ENCODE measurements around the gene TMEM169.

The TMEM169 gene, protein sequence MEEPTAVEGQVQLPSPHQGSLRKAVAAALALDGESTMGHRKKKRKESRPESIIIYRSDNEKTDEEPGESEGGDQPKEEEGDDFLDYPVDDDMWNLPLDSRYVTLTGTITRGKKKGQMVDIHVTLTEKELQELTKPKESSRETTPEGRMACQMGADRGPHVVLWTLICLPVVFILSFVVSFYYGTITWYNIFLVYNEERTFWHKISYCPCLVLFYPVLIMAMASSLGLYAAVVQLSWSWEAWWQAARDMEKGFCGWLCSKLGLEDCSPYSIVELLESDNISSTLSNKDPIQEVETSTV

DNA sequence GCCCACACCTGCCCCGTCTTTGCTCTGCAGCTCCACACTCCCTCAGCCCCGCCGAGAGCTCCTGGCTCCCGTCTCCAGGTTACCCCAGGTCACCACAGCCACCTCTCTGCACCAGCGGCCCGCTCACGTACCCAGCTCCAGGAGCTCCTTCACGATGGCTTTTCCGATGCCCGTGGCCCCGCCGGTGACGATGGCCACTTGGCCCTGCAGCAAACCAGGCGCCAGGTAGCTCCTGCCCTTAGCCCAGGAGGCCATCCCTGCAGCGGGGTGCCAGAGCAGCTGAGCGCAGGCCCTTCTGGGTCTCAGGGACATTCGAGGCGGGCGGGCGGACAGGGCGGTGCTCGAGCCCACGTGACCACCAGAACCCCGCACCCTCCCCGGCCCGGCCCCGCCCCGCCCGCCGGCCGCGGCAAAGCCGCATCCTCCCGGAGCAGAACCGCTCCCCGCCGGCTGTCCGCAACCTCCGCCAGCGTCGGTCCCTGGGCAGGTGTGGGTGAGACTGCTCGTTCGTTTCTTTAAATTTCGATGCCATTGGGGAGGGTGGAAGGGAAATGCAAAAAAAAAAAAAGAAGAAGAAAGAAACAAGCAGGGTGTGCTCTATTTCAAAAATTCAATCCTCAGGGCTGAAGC lies at the start of gene TMEM169, which contains the start of gene PECR:
TMEM169 (plus strand) TSS at position 433 of the 630 bp plus-strand sequence. CDS start 14,045 bp downstream, outside the sequence.
PECR (minus strand) TSS at position 323 of the 630 bp plus-strand sequence; CDS start at position 255, 68 bp downstream.
- H3K27ac ChIP-seq: no peak within 1 kb of the TSS
- no peak for DNase-seq (ENCODE audit: low read depth, low spot score)

DNA sequence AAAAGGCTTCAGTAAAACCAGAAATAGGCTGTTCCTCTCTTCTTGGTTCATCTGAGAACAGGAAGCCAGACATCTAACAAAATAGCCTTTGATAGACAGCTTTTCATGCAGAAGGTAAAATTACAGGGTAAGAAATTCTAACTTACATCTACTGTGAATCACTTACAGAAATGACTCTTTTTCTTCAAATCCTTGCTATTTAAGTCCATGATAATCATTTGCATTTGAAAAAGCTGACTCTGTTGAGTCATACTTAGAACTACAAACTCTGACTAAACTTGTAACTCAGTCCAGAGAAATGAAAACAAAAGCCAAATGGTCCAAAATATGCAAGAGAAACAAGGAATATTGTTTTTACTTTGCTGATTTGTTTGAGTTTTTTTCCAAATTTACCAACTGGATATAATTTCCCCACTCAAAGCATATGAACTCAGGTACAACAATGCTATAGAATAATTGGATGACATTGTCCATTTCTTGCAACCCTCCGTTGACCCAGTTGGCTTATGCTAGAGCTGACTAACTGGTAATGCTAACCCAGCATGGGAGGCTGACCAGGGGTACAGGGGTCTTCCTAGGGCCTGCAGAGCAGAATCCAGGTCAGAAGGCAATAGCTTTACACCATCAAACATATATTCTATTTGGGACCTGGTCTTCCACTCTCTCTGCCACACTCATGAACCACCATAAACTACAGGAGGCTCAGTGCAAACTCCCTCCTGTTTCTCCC lies 49.6 kb upstream of the TMEM169 start:
- no peak for DNase-seq (ENCODE audit: low read depth, low spot score)
- no peak overlapping the region for H3K27ac ChIP-seq

DNA sequence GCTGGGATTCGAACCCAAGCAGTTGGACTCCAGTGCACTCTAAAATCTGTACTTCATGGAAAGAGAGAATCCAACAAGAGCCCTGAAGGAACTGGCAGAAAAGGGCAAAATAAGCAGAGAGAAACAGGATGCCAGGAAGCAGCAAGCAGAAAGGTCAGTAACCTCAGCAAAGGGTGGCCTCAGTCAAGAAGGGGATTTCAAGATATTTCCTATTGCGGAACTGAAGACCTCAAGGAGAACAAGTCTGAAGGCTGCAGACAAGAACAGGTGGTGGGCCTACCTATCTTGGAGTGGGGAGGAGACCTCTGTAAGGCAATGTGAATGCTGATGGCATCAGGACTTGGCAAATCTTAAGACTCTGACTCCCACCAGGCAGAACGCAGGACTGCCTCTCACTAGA lies 48.3 kb upstream of the TMEM169 start:
- no peak for DNase-seq (ENCODE audit: low read depth, low spot score)
- no peak overlapping the region for H3K27ac ChIP-seq

DNA sequence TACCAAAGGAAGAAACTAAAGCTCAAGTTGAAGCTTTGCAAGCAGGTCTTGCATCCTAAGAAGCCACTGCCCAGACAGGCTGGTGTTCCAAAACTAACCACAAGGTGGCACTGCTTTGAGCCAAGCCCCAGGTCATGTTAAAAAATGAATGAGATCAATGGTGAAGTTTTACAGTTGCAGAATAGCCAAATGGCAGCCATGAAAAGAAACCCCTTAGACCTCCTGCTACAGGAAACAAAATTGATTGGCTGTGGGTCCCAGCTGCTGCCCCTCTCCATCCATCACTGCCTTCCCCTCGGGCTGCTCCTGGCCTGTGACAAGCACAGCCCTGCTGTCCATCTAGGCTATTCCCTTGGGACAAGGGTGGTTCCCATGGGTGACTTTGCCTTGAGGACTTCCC lies 47.7 kb upstream of the TMEM169 start:
- DNase-seq (ENCODE audit: low read depth, low spot score): no peak

DNA sequence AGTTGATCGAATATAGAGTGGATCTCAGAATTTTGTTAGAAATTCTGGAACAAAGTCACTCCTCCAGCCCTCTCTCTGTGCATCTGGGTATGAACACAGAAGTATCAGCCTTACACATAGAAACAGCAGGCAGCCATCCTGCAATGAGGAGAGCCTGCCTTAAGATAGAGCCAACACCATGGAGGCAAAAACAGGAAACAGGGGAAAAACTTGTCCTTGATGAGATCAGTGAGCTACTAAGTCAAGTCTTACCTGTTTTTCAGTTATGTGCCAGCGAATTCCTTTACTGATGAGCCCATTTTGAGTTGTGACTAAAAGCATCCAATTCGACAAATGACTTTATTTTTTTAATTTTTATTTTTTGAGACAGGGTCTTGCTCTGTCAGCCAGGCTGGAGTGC lies 41.8 kb upstream of the TMEM169 start:
- no peak for DNase-seq (ENCODE audit: low read depth, low spot score)
- no peak overlapping the region for H3K27ac ChIP-seq

More for the DNA sequence above, 47.7 kb upstream of the TMEM169 start:
- no peak overlapping the region for H3K27ac ChIP-seq

DNA sequence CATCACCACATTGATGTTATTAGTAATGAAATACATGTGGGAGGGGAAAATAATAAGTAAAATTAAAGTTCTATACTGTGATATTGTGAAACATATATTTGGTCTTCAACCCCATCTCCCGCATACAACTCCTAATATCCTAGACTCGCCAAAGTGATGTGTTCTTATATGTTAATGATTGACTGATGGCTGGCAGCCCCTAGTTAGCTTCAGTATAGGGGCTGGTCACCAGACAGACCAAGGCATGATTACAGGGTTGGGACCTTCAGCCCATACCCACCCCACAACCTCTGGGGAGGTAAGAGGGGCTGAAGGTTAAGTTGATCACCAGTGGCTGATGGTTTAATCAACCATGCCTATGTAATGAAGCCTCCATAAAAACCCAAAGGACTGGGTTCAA lies 40.3 kb upstream of the TMEM169 start:
- no peak overlapping the region for H3K27ac ChIP-seq
- no peak for DNase-seq (ENCODE audit: low read depth, low spot score)

DNA sequence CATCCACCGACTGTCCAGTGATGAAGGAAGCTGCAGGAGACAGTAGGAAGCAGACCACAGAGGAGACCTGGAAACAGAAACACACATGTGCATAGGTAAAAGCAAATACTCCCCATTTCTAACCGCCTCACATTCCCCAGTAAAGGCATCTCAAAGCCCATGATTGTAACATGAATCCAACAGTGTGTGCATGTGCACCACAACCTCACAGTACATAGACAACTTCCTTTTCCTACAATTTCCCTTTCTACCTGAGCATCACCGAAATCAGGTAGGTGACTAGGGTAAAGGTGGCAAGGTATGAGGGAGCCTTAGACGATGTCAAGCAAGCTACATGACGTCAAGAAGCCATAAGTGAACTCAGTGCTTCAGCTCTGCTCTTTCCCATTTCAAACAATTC lies 37.8 kb upstream of the TMEM169 start:
- no peak overlapping the region for H3K27ac ChIP-seq
- DNase-seq (ENCODE audit: low read depth, low spot score): no peak

DNA sequence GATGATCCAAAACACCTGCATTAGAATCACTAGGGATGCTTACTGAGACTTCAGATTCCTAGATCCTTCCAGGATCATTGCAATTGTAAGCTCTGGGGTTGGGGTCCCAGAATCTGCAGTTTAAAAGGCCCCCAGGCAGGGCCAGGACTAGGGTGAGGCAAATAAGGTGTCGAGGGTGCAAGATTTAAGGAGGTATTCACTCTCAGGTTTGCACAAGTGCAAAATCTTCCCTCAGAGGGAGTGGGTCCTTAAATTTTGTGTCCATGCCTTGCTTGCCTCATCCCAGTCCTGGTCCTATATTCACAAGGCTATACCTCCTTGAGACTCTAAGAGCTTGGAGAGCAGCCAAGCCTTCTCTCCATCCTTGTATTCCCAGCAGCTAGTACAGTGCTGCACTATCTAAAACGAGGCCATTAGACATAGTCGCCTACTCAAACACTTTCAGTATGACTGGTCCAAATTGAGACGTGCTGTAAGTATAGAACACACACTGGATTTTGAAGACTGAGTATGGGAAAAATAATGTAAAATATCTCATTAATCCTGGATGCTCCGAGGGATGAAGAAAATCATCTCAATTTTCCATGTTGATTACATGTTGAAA lies 36.7 kb upstream of the TMEM169 start:
- H3K27ac ChIP-seq: no peak overlapping the region
- DNase-seq (ENCODE audit: low read depth, low spot score): no peak

DNA sequence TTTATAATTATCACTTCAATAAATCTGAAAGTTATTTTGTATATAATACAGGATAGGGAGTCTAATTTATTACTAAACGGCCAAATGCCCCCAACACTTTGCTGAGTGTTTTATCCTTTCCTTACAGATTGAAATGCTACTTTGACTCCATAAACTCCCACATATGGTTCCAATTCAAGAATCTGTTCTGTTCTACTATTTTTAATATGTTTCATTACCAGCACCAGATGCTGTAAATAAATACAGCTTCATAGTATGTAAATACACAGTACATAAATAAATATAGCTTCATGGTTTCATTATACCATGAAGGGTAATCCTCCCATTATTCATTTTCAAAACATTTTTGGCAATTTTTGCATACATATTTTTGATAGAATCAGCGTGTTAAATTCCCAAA lies 34.3 kb upstream of the TMEM169 start:
- no peak for DNase-seq (ENCODE audit: low read depth, low spot score)
- no peak overlapping the region for H3K27ac ChIP-seq

DNA sequence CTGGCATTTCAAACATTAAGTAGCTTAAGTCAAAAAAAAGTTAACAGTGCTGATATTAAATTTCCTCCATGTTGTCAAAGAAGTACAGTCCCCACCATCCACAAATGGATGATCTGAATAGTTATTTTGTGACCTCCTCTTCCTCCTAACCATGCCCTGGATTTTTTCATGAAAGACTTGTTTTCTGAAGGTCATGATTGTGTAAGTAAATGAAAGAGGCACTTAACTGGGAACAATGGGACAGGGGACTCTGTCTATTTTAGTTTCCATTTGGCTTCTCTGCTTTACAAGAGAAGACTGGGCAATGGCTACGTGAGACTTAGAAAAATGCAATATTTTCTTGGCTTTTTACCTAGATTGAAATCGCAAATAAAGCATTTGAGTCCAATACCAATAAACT lies 32.3 kb upstream of the TMEM169 start:
- no peak overlapping the region for H3K27ac ChIP-seq
- DNase-seq (ENCODE audit: low read depth, low spot score): no peak

DNA sequence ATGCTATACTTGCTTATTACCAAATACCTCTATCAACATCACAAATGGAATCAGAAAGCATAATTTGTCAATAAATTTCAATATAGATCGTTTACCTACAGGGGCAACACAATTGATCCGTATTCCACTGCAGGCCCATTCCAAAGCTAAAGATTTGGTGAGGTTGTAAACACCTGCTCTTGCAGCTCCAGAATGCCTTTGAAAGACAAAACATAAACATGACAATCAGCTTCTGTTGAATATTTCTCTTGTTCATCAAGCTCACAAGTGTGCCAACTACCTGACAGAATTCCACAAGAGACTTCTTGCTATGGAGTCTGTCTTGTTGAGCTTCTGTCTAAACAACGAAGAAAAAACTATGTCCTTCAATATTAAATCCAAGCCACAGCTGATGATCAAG lies 30.4 kb upstream of the TMEM169 start:
- no peak for DNase-seq (ENCODE audit: low read depth, low spot score)
- H3K27ac ChIP-seq: no peak overlapping the region

DNA sequence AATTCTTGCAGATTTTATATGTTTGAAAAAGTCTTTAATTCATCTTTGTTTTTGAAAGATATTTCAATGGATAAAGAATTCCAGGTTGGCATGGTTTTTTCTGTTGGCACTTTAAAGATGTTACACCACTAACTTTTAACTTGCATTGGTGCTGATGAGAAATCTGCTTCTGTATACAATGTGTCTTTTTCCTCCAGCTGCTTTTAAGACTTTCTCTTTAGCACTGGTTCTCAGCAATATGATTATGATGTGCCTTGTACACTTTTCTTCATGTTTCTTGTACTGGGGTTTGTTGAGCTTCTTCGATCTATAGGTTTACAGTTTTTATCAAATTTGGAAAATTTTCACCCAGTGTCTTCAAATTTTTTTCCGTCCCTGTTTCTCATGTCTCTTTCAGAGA lies 29.3 kb upstream of the TMEM169 start:
- no peak for DNase-seq (ENCODE audit: low read depth, low spot score)
- no peak overlapping the region for H3K27ac ChIP-seq

DNA sequence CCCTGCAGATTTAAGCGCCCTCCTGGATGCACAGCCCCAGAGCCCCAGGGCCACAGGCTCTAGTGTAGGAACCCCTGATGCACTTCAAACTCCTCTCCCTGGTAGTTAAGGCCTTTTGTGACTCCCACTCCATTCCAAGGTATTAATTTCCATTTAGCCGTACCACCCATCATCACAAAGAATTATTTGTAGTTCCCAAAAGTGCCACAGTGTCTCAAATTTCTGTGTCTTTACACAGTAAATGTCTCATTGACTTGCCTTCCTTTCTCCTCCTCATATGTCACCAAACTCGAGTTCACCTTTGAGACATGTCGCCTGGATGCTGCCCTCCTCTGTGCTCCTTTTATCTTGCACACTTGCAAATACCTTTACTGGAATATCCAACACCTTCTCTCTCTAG lies 26.0 kb upstream of the TMEM169 start:
- no peak overlapping the region for H3K27ac ChIP-seq
- no peak for DNase-seq (ENCODE audit: low read depth, low spot score)

DNA sequence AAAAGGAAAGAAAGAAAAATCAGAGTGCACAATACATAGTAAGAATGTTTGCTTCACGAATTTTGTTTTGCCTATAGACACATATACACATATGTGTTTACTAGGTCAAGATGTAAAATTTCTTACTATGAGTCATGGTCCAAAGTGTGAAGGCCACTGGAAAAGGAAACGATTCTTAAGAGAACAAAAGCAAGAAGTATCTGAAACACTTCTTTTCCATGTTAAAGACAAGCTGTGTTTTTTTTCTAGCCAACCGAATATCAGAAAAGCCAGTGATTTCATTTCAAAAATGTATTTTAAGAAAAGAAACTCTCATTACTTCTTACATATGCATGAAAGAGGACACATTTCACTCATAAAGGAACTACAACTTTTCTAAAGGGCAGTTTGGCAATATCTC lies 25.0 kb upstream of the TMEM169 start:
- DNase-seq (ENCODE audit: low read depth, low spot score): no peak
- H3K27ac ChIP-seq: peak overlapping the region; percentile 67

DNA sequence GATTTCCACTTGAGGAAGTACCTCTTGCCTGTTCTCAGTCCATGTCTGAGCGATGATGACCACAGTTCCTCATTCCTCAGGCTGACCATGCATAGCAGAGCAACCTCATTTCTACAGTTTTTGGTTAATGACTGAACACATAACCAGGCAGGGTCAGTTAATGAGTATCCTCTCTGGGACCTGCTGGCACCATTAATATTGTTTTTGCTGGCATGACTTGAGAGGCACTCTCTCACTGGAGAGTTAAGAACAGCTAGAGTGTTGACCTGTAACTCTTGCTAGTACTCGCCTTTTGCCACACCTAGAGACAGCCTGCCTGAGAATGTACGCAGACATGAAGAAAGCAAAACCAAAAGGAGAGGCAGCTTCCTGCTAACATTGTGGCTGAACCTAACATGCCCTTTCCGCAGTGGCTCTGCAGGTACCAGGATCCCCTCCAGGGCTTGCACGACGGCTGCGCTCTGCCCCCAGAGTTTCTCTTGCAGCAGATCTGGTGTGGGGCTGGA lies 24.0 kb upstream of the TMEM169 start:
- H3K27ac ChIP-seq: peak overlapping the region; percentile 67
- DNase-seq (ENCODE audit: low read depth, low spot score): peak; percentile 24

DNA sequence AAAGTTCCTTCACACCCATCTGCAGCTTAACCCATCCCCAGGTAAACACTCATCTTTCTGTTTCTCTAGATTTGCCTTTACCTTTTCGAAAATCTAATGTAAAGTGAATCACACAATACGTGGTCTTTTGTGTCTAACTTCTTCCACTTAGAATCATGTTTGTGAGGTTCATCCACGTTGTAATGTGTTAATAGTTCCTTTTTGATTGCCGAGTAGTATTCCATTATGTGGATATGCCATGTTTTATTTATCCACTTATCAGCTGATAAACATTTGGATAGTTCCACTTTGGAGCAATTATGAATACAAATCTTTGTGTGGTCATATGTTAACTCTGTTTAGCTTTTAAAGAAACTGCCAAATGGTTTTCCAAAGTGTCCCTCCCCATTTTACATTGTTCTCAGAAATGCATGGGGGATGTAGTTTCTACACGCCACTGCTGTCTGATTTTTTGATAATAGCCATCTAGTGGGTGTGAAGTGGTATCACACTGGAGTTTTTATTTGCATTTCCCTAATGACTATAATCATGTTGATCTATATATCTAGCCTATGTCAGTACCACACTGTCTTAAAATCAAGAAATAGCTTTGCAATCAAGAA lies 22.4 kb upstream of the TMEM169 start:
- H3K27ac ChIP-seq: no peak overlapping the region
- DNase-seq (ENCODE audit: low read depth, low spot score): no peak

DNA sequence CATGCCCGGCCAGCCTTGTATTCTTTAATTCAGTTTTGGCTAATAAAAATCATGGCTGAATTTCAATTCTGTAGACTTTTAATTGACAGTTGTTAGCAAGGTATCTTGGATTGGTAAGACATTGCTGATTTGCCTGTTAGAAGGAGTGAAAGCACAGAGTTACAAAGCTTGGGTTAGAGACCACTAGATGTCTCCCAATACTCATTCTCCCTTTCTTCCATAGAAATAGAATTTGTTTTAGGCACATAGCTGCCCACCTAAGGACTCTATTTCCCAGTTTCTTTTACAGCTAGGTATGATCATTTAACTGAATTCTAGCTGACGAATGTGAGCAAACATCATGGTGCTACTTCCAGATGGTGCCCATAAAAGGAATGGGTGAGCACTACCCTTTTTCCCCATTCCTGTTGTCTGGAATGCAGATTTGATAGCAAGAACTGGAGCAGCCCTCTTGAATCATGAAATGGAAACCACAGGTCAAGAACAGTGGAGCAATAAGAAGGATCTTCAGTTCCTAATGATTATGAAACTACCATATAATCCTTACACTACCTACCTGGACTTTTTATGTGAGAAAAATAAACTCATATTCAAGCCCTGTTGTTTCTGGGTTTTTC lies 17.6 kb upstream of the TMEM169 start:
- no peak for DNase-seq (ENCODE audit: low read depth, low spot score)
- H3K27ac ChIP-seq: no peak overlapping the region

DNA sequence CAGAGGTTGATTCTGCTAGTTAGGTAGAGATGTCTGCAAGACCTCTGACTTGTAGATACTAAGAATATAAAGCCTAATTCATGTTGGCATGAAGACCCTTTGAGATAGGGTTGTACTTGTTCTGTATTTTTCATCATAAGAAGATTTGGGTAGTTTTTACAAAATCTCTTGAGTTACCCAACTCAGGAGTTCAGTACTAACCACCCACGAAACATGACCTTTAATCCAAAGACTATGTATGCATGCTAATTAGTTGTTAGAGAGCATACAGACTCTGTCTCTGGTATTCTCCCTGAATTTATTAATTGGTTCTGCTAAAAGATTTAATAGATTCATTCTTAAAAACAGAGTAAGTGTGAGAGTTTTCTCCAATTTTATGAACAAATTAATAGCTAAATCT lies 17.1 kb upstream of the TMEM169 start:
- no peak for DNase-seq (ENCODE audit: low read depth, low spot score)
- H3K27ac ChIP-seq: no peak overlapping the region

DNA sequence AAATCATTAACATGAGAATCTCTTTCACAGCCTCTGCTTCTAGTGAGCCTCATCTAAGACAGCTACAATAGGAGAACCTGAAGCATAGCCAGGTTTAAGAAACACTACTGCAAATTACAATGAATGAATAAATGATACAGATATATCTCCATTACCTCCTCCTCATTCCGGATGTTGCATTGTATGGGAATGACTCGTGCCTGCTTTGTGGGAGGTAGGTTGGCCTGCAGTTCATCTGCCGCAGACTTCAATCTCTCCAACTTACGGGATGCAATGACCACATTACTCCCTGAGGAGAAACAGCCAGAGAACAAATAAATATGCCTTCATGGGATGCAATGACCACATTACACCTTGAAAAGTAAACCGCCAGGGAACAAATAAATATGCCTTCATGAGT lies 15.5 kb upstream of the TMEM169 start:
- DNase-seq (ENCODE audit: low read depth, low spot score): no peak

DNA sequence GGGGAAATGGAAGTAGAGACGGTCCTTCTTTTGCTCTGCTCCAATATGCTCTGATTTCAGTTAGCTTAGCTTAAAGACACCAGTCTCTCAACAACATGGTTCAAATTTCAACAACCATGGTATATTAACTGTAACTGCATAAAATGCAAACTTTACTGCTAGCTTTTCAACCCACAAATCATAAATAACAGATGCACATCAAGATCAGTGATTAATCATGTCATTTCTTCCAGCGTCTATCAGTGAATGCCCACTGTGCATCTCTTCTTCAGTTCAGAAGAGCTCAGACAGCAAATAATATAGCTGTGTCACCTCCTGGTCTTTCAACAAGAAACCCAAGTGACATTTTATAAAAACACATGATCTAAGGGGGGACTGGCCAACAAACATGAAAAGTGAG lies 12.7 kb upstream of the TMEM169 start:
- no peak overlapping the region for H3K27ac ChIP-seq
- no peak for DNase-seq (ENCODE audit: low read depth, low spot score)

More for the DNA sequence above, 15.5 kb upstream of the TMEM169 start:
- no peak overlapping the region for H3K27ac ChIP-seq

All from epithelial cell of prostate (primary cell).